Thoracic aorta (tissue), 2 donors: ENCODE results near the gene AHDC1. TPM values are rescaled to one million over a fixed set of nuclear protein-coding genes. Genes with fewer than 3 reads are reported as not detected.
A peak's percentile ranks its signal among the peaks of the same experiment; 100 is the strongest.

Experiments
- ATAC-seq: fragments of 150-250 bp; one replicate; pipeline ENCODE4 v1.8.0; 2017; ENCODE audit warnings: low read depth; ENCODE audit not compliant: insufficient number of reproducible peaks, low FRiP score
- DNase-seq: peaks from one replicate; pipeline ENCODE4 v3.0.0-alpha.2; 2020; ENCODE audit warnings: low spot score
- H3K27ac ChIP-seq, 2 donors: fragments of 200-600 bp; sonication (generic); 1 replicate in 1 of 2; 2 replicates in 1 of 2; pipeline ENCODE4 v1.5.1; 2016; ENCODE audit warnings: mild to moderate bottlenecking in 2 of 2, moderate library complexity in 2 of 2
- H3K27me3 ChIP-seq: fragments of 200-600 bp; sonication (generic); replicated peaks from 2 replicates; pipeline ENCODE4 v1.6.0; 2016; ENCODE audit warnings: mild to moderate bottlenecking; ENCODE audit not compliant: insufficient read depth
- H3K36me3 ChIP-seq: fragments of 200-600 bp; sonication (generic); one replicate; pipeline ENCODE4 v1.5.1; 2016
- H3K4me1 ChIP-seq, 2 donors: fragments of 200-600 bp; sonication (generic); 1 replicate in 1 of 2; 2 replicates in 1 of 2; pipeline versions ENCODE4 v1.5.1 to v1.6.0; 2016; ENCODE audit warnings: low read depth in 2 of 2, mild to moderate bottlenecking in 1 of 2; ENCODE audit not compliant: control insufficient read depth in 1 of 2
- H3K4me3 ChIP-seq: fragments of 200-600 bp; sonication (generic); 2 replicates; pipeline ENCODE4 v1.5.1; 2016; ENCODE audit warnings: mild to moderate bottlenecking
- H3K9me3 ChIP-seq: fragments of 200-600 bp; sonication (generic); 2 replicates; pipeline ENCODE4 v1.5.1; 2016
- total RNA-seq, 2 donors: library from RNA; depleted of rRNA; stranded (reverse); fragments of >200 nt; gene quantifications; one replicate each; pipeline versions ENCODE4 v1.1.0 to v1.2.3, GENCODE V29; 2016
- TF ChIP-seq, protein P1 (sequence below): fragments of 200-600 bp; sonication (generic); IDR thresholded peaks from one replicate; pipeline ENCODE4 v1.5.1; 2019; ENCODE audit warnings: antibody characterized with exemption

AHDC1 gene
- total RNA-seq, 2 donors from 2014 or later: 38.3 to 55.4 TPM

DNA sequence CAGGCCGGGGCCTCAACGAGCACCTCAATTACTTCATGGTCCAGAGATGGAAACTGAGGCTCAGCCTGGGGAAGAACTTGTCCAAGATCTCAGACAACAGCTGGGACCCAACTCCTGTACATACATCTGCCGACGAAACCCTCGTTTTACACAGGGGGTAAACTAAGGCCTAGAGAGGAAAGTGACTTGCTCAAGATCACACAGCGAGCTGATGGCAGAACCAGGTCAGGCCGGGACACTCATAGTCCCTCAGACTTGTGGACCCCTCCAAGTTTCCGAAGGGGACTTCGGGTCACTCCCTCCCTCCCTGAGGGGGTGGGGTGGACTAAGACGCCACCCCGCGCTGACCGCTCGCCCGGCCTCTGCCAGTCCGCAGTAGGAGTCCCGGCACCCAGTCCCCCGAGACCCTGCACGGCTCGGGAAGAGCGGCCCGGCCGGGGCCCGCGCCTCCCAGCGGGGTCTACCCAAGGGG, 114.4 kb downstream of the AHDC1 start:
- H3K4me3 ChIP-seq: peak overlapping the region; percentile 99
- H3K36me3 ChIP-seq: no peaks in the 10 kb centered on the region
- ATAC-seq: no peak
- no peaks in the 10 kb centered on the region for H3K9me3 ChIP-seq
- peaks cover 30 to 38% of the 10 kb centered on the region in 2 donors for H3K4me1 ChIP-seq
- peak overlapping the region; percentile 88 to 98 for H3K27ac ChIP-seq
- H3K27me3 ChIP-seq: no peaks in the 10 kb centered on the region
- no peak for DNase-seq
- TF ChIP-seq, protein P1, sequence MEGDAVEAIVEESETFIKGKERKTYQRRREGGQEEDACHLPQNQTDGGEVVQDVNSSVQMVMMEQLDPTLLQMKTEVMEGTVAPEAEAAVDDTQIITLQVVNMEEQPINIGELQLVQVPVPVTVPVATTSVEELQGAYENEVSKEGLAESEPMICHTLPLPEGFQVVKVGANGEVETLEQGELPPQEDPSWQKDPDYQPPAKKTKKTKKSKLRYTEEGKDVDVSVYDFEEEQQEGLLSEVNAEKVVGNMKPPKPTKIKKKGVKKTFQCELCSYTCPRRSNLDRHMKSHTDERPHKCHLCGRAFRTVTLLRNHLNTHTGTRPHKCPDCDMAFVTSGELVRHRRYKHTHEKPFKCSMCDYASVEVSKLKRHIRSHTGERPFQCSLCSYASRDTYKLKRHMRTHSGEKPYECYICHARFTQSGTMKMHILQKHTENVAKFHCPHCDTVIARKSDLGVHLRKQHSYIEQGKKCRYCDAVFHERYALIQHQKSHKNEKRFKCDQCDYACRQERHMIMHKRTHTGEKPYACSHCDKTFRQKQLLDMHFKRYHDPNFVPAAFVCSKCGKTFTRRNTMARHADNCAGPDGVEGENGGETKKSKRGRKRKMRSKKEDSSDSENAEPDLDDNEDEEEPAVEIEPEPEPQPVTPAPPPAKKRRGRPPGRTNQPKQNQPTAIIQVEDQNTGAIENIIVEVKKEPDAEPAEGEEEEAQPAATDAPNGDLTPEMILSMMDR: no peak

DNA sequence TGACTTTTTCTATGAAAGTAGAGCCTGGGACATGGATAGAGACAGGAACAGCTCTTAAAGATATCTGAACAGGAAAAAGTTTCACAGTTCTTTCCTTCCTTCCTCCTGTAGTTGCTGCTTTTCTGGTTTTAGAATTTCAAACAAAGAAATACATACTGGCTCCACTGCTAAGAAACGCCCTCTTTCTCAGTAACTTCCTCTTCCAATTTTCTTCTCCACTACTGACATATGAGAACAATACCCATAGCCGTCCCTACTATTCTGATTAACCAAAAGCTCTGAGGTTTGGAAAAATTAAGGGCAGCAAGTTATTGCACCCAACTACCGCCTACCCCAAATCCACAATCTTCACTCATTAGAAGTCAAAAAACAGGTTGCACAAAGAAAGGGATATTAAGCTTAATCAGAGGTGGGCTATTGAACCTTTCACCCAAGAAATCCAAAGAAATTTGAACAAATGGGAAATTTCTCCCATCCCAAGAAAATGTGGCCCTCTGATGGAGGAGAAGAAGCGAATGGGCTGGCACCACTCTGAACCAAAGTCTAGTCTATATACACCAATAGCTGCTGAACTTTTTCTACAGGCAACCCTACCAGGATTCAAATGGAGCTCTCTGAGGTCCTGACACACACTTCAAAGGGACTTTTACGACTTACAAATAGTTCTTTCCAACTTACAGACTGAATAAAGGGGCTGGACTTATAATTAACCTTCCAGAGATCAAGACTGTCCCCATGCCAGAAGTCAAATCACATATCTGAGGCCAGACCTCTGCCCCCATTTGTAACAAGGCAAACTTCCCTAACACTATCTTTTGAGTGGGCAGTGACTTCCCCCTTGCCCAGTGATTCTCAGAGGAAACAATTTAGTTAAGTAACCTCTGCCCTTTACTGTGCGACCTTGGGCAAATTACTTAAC, 115.7 kb downstream of the AHDC1 start:
- Histone ChIP-seq H3K27ac (peak overlapping the region; percentile 41 to 98), H3K4me1 (peaks cover 36 to 50% of the 10 kb centered on the region in 2 donors), H3K4me3 (peak overlapping the region; percentile 99), H3K36me3 (no peaks in the 10 kb centered on the region), H3K27me3 (no peaks in the 10 kb centered on the region), H3K9me3 (no peaks in the 10 kb centered on the region)
- no peak for ATAC-seq
- no peak for DNase-seq
- TF ChIP-seq, protein P1: no peak

DNA sequence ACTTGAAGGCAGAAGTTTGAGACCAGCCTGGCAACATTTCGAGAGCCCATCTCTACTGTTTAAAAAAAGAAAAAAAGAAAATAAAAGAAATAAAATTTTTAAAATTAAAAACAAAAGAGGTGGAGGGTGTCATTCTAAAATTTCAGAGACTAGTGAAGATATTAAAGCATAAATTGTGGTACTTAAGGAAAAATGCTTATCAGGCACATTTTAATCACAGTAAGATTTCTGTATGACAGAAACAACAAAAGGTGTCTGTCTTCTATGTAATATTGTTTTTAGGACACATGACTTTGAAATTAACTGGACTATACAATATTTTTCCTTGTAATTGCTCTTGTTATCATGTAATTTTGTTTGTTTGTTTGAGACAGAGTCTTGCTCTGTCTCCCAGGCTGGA, 118.6 kb downstream of the AHDC1 start:
- ATAC-seq: no peak

More for the DNA sequence above, 118.6 kb downstream of the AHDC1 start:
- no peaks in the 10 kb centered on the region for H3K27me3 ChIP-seq
- TF ChIP-seq, protein P1: no peak
- peaks cover 34 to 48% of the 10 kb centered on the region in 2 donors for H3K4me1 ChIP-seq
- DNase-seq: no peak
- no peaks in the 10 kb centered on the region for H3K36me3 ChIP-seq
- no peak overlapping the region for H3K4me3 ChIP-seq
- H3K27ac ChIP-seq: no peak overlapping the region
- no peaks in the 10 kb centered on the region for H3K9me3 ChIP-seq

Other genes with a start within 250 kb of the AHDC1 start
- 10 to 100 TPM; 78.6 to 85.6 TPM for gene MAP3K6, start 237.2 kb downstream of the AHDC1 start, total RNA-seq
- 1 to 10 TPM; 3.5 to 4.5 TPM for gene FCN3, start 229.3 kb downstream of the AHDC1 start, total RNA-seq
- not detected for gene CD164L2, start 220.8 kb downstream of the AHDC1 start, total RNA-seq
- gene GPR3, start 211.5 kb downstream of the AHDC1 start, total RNA-seq: not detected
- gene WASF2, start 114.0 kb downstream of the AHDC1 start, total RNA-seq: 10 to 100 TPM; 60.1 to 83.7 TPM
- gene FGR, start 31.0 kb upstream of the AHDC1 start, total RNA-seq: 10 to 100 TPM; 17.0 to 21.5 TPM
- gene IFI6, start 68.0 kb upstream of the AHDC1 start, total RNA-seq: 100 to 1,000 TPM in 1 of 2 donors, 10 to 100 TPM in 1; 96.9 to 188 TPM
- 10 to 100 TPM; 18.0 to 19.0 TPM for gene FAM76A, start 121.8 kb upstream of the AHDC1 start, total RNA-seq
- 10 to 100 TPM; 91.5 to 95.9 TPM for gene STX12, start 169.1 kb upstream of the AHDC1 start, total RNA-seq
- gene PPP1R8, start 226.6 kb upstream of the AHDC1 start, total RNA-seq: 10 to 100 TPM; 37.2 to 40.8 TPM